HepG2 (cell line): Measurements from ENCODE around the gene NFKBIL1. TPM values are rescaled to one million over a fixed set of nuclear protein-coding genes. Genes with fewer than 3 reads are reported as not detected.

Experiments
- ARHGAP35 ChIP-seq: sonication (generic); formaldehyde crosslinking; IDR thresholded peaks from 2 replicates; pipeline ENCODE4 v1.9.0; 2022; ENCODE audit warnings: mild to moderate bottlenecking, inconsistent platforms, moderate library complexity, missing genetic modification reagents, borderline replicate concordance
- ATF2 ChIP-seq: sonication (generic); formaldehyde crosslinking; IDR thresholded peaks from 2 replicates; pipeline ENCODE4 v1.4.0; 2020; ENCODE audit warnings: missing genetic modification reagents
- CSRNP1 ChIP-seq: sonication (generic); formaldehyde crosslinking; IDR thresholded peaks from 2 replicates; pipeline ENCODE4 v1.8.1; 2023; ENCODE audit warnings: mild to moderate bottlenecking, missing genetic modification reagents
- FOXO1 ChIP-seq: sonication (generic); formaldehyde crosslinking; IDR thresholded peaks from 2 replicates; pipeline ENCODE4 v1.4.0; 2020; ENCODE audit warnings: missing genetic modification reagents
- HNRNPL ChIP-seq: fragments of 200-400 bp; formaldehyde crosslinking; IDR thresholded peaks from 2 replicates; pipeline ENCODE4 v1.6.1; 2017; ENCODE audit warnings: mild to moderate bottlenecking, low read depth, low read length
- KDM4B ChIP-seq: sonication (generic); formaldehyde crosslinking; IDR thresholded peaks from 2 replicates; pipeline ENCODE4 v1.4.0; 2020; ENCODE audit warnings: missing genetic modification reagents
- NR0B2 ChIP-seq: sonication (generic); formaldehyde crosslinking; IDR thresholded peaks from 2 replicates; pipeline ENCODE4 v1.4.0; 2020; ENCODE audit warnings: mild to moderate bottlenecking, missing genetic modification reagents
- PCBP2 ChIP-seq: fragments of 200-400 bp; formaldehyde crosslinking; optimal IDR thresholded peaks from 2 replicates; pipeline ENCODE3; 2018; ENCODE audit warnings: low read length, low read depth; ENCODE audit not compliant: poor library complexity, severe bottlenecking
- POLR2AphosphoS2 ChIP-seq: IDR thresholded peaks from 2 replicates; pipeline ENCODE4 v1.6.1; 2011; ENCODE audit warnings: low read depth, low read length, improper control_type of control experiment
- RAD21 ChIP-seq: fragments of 450-650 bp; formaldehyde crosslinking; IDR thresholded peaks from 2 replicates; pipeline ENCODE4 v1.5.0; 2020; ENCODE audit warnings: mild to moderate bottlenecking
- SALL1 ChIP-seq: sonication (generic); formaldehyde crosslinking; IDR thresholded peaks from 2 replicates; pipeline ENCODE4 v1.8.0; 2022; ENCODE audit warnings: mild to moderate bottlenecking, missing genetic modification reagents
- SMC3 ChIP-seq: IDR thresholded peaks from 2 replicates; pipeline ENCODE4 v1.6.1; 2011; ENCODE audit warnings: low read length, improper control_type of control experiment
- SRY ChIP-seq: sonication (generic); formaldehyde crosslinking; IDR thresholded peaks from 2 replicates; pipeline ENCODE4 v1.8.0; 2022; ENCODE audit warnings: mild to moderate bottlenecking, missing genetic modification reagents
- STAT6 ChIP-seq: sonication (generic); formaldehyde crosslinking; IDR thresholded peaks from 2 replicates; pipeline ENCODE4 v1.4.0; 2020; ENCODE audit warnings: missing genetic modification reagents, mild to moderate bottlenecking, borderline replicate concordance
- TAF1 ChIP-seq: sonication (generic); formaldehyde crosslinking; IDR thresholded peaks from 2 replicates; pipeline ENCODE4 v1.4.0; 2020; ENCODE audit warnings: missing genetic modification reagents
- WIZ ChIP-seq: sonication (generic); formaldehyde crosslinking; IDR thresholded peaks from 2 replicates; pipeline ENCODE4 v1.5.1; 2020; ENCODE audit warnings: mild to moderate bottlenecking, missing genetic modification reagents
- ZHX1 ChIP-seq: sonication (generic); formaldehyde crosslinking; IDR thresholded peaks from 2 replicates; pipeline ENCODE4 v1.8.1; 2022; ENCODE audit warnings: low read depth, mild to moderate bottlenecking, missing genetic modification reagents
- ZKSCAN1 ChIP-seq: fragments of 150-350 bp; IDR thresholded peaks from 2 replicates; pipeline ENCODE4 v1.6.1; 2014; ENCODE audit warnings: low read length
- ZNF225 ChIP-seq: sonication (generic); formaldehyde crosslinking; IDR thresholded peaks from 2 replicates; pipeline ENCODE4 v1.4.0; 2020; ENCODE audit warnings: mild to moderate bottlenecking, missing genetic modification reagents
- ZNF326 ChIP-seq: sonication (generic); formaldehyde crosslinking; IDR thresholded peaks from 2 replicates; pipeline ENCODE4 v1.4.0; 2020; ENCODE audit warnings: missing genetic modification reagents, borderline replicate concordance
- ZNF780A ChIP-seq: sonication (generic); formaldehyde crosslinking; IDR thresholded peaks from 2 replicates; pipeline ENCODE4 v1.8.0; 2022; ENCODE audit warnings: mild to moderate bottlenecking, missing genetic modification reagents, moderate library complexity
- polyA plus RNA-seq, 8 experiments: library from polyadenylated mRNA; depleted of rRNA in 3 of 8; stranded (reverse) in 7 of 8; unstranded in 1 of 8; fragments of >200 nt; fragmentation: Illumina TruSeq in 4 of 8; extraction: Trizol in 4 of 8; gene quantifications; 2 replicates each; pipeline versions ENCODE4 v1.2.1 to v1.2.3, GENCODE V29; 2011 to 2016; ENCODE audit warnings: low read depth in 4 of 8, missing spikeins in 1 of 8, mixed read lengths in 1 of 8; ENCODE audit not compliant: insufficient read depth in 1 of 8
- total RNA-seq, 5 experiments: library from RNA; depleted of rRNA; stranded (reverse); fragments of >200 nt; fragmentation: Illumina TruSeq; extraction: Trizol; gene quantifications; 2 replicates each; pipeline ENCODE4 v1.2.3, GENCODE V29; 2016; ENCODE audit warnings: low read depth in 1 of 5

Gene NFKBIL1
- total and polyA plus RNA-seq, 2 of the 13 experiments (the other 11 are each of a cell fraction or from before 2014, with no cell fraction given): 9.7 to 19.5 TPM

GRCh38 chr6:31528821-31529328 is 18.5 kb upstream of the NFKBIL1 start, which contains the start of gene MCCD1 (continued):
- TF ChIP-seq STAT6 (no peak), SRY (CRISPR knock-in tag) (0 out of 2 replicates have a peak, but pooled peaks have one; percentile 3), WIZ (CRISPR knock-in tag) (peak; percentile 65; the same call in 1 of the 2 replicates), PCBP2 (peak; percentile 45), ZHX1 (CRISPR knock-in tag) (no peak), ZNF780A (CRISPR knock-in tag) (no peak), POLR2AphosphoS2 (no peak), NR0B2 (CRISPR knock-in tag) (no peak), ARHGAP35 (CRISPR knock-in tag) (no peak), KDM4B (no peak), SMC3 (no peak), HNRNPL (0 out of 2 replicates have a peak, but pooled peaks have one; percentile 18), SALL1 (CRISPR knock-in tag) (peak; percentile 31), FOXO1 (CRISPR knock-in tag) (no peak), RAD21 (CRISPR knock-in tag) (0 out of 2 replicates have a peak, but pooled peaks have one; percentile 17), CSRNP1 (CRISPR knock-in tag) (peak; percentile 22; the same call in 1 of the 2 replicates), TAF1 (CRISPR knock-in tag) (0 out of 2 replicates have a peak, but pooled peaks have one; percentile 21), ZKSCAN1 (no peak), ZNF225 (no peak), ZNF326 (CRISPR knock-in tag) (no peak), ATF2 (CRISPR knock-in tag) (no peak)
